Measurements from ENCODE around the gene ACTL6B. TPM values are rescaled to one million over a fixed set of nuclear protein-coding genes. Genes with fewer than 3 reads are reported as not detected.

Gene ACTL6B
- polyA plus RNA-seq, 1 of the 3 experiments (the other 2 are of a cell fraction): 0.67 TPM

GRCh38 chr7:100640517-100641440 is 15.5 kb downstream of the ACTL6B start:
- DNase-seq: peak; percentile 47
- Histone ChIP-seq H3K9me2 (no peaks in the 10 kb centered on the region), H3K27ac (ENCODE audit: low read depth in 2 of 2, low read length in 1 of 2) (no peak overlapping the region), H3K36me3 (replicated peaks in 1 of 2; ENCODE audit: control insufficient read depth in 1 of 2, insufficient read depth in 2 of 2, low read length in 1 of 2) (no peaks in the 10 kb centered on the region), H3K27me3 (ENCODE audit: insufficient read depth) (no peaks in the 10 kb centered on the region), H3F3A (replicated peaks; ENCODE audit: insufficient read depth) (no peaks in the 10 kb centered on the region), H3K79me2 (ENCODE audit: insufficient read depth) (no peaks in the 10 kb centered on the region), H3K9me3 (no peaks in the 10 kb centered on the region), H3K4me3 (ENCODE audit: low read depth in 2 of 2, low read length in 1 of 2) (no peak overlapping the region), H4K20me1 (ENCODE audit: insufficient read depth) (no peaks in the 10 kb centered on the region), H2AFZ (ENCODE audit: low read depth) (no peak overlapping the region), H3K9ac (no peak overlapping the region), H3K4me2 (no peak overlapping the region), H3K4me1 (ENCODE audit: control insufficient read depth in 1 of 2, insufficient read depth in 2 of 2, low read depth in 1 of 2, low read length in 1 of 2) (peaks cover 0 to 9% of the 10 kb centered on the region in 2 experiments; a peak in 1 of 4 replicates)
- ChIA-PET POLR2A (no interaction called here), CTCF (interaction anchor here (1.1 to 3.8 kb wide), 3 partner anchors 11 to 51 kb away, joined by 3 to 19 read pairs (median 11); partner anchors contain the start of gene ACTL6B)
- TF ChIP-seq TCF12 (IDR thresholded peaks at IDR 0.05): no peak
- no peak for TF ChIP-seq USF2 (IDR thresholded peaks at IDR 0.05; ENCODE audit: borderline replicate concordance, low read depth, low read length)
- TF ChIP-seq REST (IDR thresholded peaks at IDR 0.05; ENCODE audit: low read depth, low read length): no peak
- TF ChIP-seq USF1 (IDR thresholded peaks at IDR 0.05; ENCODE audit: borderline replicate concordance, low read depth): no peak
- no peak for TF ChIP-seq JUND (IDR thresholded peaks at IDR 0.05)
- TF ChIP-seq ZBTB33 (IDR thresholded peaks at IDR 0.05; ENCODE audit: borderline replicate concordance, low read depth): no peak
- TF ChIP-seq IRF3 (IDR thresholded peaks at IDR 0.05; ENCODE audit: low read depth, low read length): no peak
- TF ChIP-seq FOXJ3 (CRISPR knock-in tag; IDR thresholded peaks at IDR 0.05): no peak
- TF ChIP-seq GATA2 (CRISPR knock-in tag; IDR thresholded peaks at IDR 0.05): no peak
- TF ChIP-seq FOSL2 (IDR thresholded peaks at IDR 0.05; ENCODE audit: borderline replicate concordance, low read depth): no peak
- no peak for TF ChIP-seq CHD2 (IDR thresholded peaks at IDR 0.05; ENCODE audit: low read length, partially characterized antibody)
- TF ChIP-seq NRF1 (IDR thresholded peaks at IDR 0.05; ENCODE audit: low read depth, low read length): no peak
- TF ChIP-seq MEF2A (IDR thresholded peaks at IDR 0.05; ENCODE audit: borderline replicate concordance, low read depth): no peak
- TF ChIP-seq RCOR1 (IDR thresholded peaks at IDR 0.05; ENCODE audit: low read length): no peak
- no peak for TF ChIP-seq ELF1 (IDR thresholded peaks at IDR 0.05)
- 75% methylated on average over 23 of the region's 24 CpGs for WGBS (ENCODE audit: low lambda C conversion rate)
